CD4-positive, alpha-beta T cell (primary cell): Measurements from ENCODE around the gene CPTP. TPM values are rescaled to one million over a fixed set of nuclear protein-coding genes. Genes with fewer than 3 reads are reported as not detected.

Experiments
- ATAC-seq: fragments of 200-7000 bp; cut with Tn5 transposase; one replicate; pipeline ENCODE4 v1.10.0; 2022; ENCODE audit warnings: mild to moderate bottlenecking; ENCODE audit not compliant: poor library complexity
- CTCF ChIA-PET: fragments of 350-600 bp; sonication (Branson Sonifier 250); formaldehyde crosslinking; loops from one replicate; lab custom pipeline; 2021; ENCODE audit warnings: antibody characterized with exemption, inconsistent platforms; lab: Charles Lee
- POLR2A ChIA-PET: fragments of 350-600 bp; sonication (Branson Sonifier 250); formaldehyde crosslinking; loops from one replicate; lab custom pipeline; 2021; ENCODE audit warnings: antibody characterized with exemption, inconsistent platforms; lab: Charles Lee
- DNase-seq, 14 experiments: peaks; one replicate each; pipeline ENCODE4 v3.0.0-alpha.2; 2013 to 2020; ENCODE audit warnings: mixed read lengths in 2 of 14
- H3K27ac ChIP-seq, 2 donors: one replicate each; pipeline versions ENCODE4 v1.5.1 to v1.7.0; 2013; ENCODE audit warnings: low read length in 2 of 2, low read depth in 1 of 2, mild to moderate bottlenecking in 1 of 2
- H3K27me3 ChIP-seq, 2 experiments: 1 replicate in 1 of 2; 2 replicates in 1 of 2; pipeline versions ENCODE4 v1.6.1 to v1.7.0; 2013; ENCODE audit warnings: low read length in 2 of 2, control low read depth in 1 of 2, mild to moderate bottlenecking in 1 of 2, moderate library complexity in 1 of 2; ENCODE audit not compliant: insufficient read depth in 2 of 2, control insufficient read depth in 1 of 2
- H3K36me3 ChIP-seq: one replicate; pipeline ENCODE4 v1.6.1; 2013; ENCODE audit warnings: low read length, control low read depth; ENCODE audit not compliant: insufficient read depth
- H3K4me1 ChIP-seq: one replicate; pipeline ENCODE4 v1.6.1; 2013; ENCODE audit warnings: low read length, control low read depth; ENCODE audit not compliant: insufficient read depth
- H3K4me3 ChIP-seq: one replicate; pipeline ENCODE4 v1.5.1; 2013; ENCODE audit warnings: mild to moderate bottlenecking, low read length, moderate library complexity
- H3K9me3 ChIP-seq, 2 experiments: 1 replicate in 1 of 2; 2 replicates in 1 of 2; pipeline versions ENCODE4 v1.6.1 to v1.7.0; 2013; ENCODE audit warnings: low read length in 2 of 2, mild to moderate bottlenecking in 2 of 2, control low read depth in 1 of 2, moderate library complexity in 1 of 2; ENCODE audit not compliant: control insufficient read depth in 1 of 2, insufficient read depth in 1 of 2
- H3K27ac Mint-ChIP-seq: one replicate; pipeline ENCODE4 v1.8.0; 2020; ENCODE audit warnings: mixed read lengths
- H3K27me3 Mint-ChIP-seq: one replicate; pipeline ENCODE4 v1.8.0; 2021; ENCODE audit warnings: mixed read lengths
- H3K36me3 Mint-ChIP-seq: one replicate; pipeline ENCODE4 v1.8.0; 2021; ENCODE audit warnings: low read depth, mixed read lengths
- H3K4me1 Mint-ChIP-seq: one replicate; pipeline ENCODE4 v1.8.0; 2021; ENCODE audit warnings: low read depth, mixed read lengths
- H3K4me3 Mint-ChIP-seq: one replicate; pipeline ENCODE4 v1.8.0; 2020; ENCODE audit warnings: mild to moderate bottlenecking, mixed read lengths
- H3K9me3 Mint-ChIP-seq: one replicate; pipeline ENCODE4 v1.8.0; 2020; ENCODE audit warnings: mixed read lengths
- CTCF ChIP-seq: fragments of 200-600 bp; IDR thresholded peaks from one replicate; pipeline ENCODE4 v1.8.0; 2022; ENCODE audit warnings: antibody characterized with exemption, mild to moderate bottlenecking
- intact Hi-C, 2 experiments: fragments of 100-400 bp; cut with DNase I in 1 of 2; cut with micrococcal nuclease in 1 of 2; formaldehyde crosslinking; loops; one replicate each; pipeline versions ENCODE4 v1.15.1 to v1.9.0; 2023 to 2025; cut with DNase I, micrococcal nuclease
- total RNA-seq, 174 experiments: library from RNA in 2 of 174; stranded (reverse) in 2 of 174; gene quantifications; one replicate each; pipeline ENCODE4 v1.2.3 and lab custom pipeline; 2021 to 2026

Gene CPTP
- total RNA-seq, 2 experiments from 2014 or later = 11.6 to 12.9 TPM

GRCh38 chr1:1302006-1302430, 22.6 kb upstream of the CPTP start:
- Mint-ChIP-seq H3K9me3 (no peaks in the 10 kb centered on the region), H3K36me3 (peaks cover 6% of the 10 kb centered on the region), H3K4me3 (no peak overlapping the region), H3K27ac (no peak overlapping the region), H3K27me3 (no peaks in the 10 kb centered on the region), H3K4me1 (peaks cover 20% of the 10 kb centered on the region)
- DNase-seq = peak in 1 of 14 experiments; percentile 18
- intact Hi-C loops = loop anchor here (10.0 kb wide), 2 partner anchors 73 to 267 kb away; partner anchors contain the start of gene AURKAIP1 (in 1 of the 2)
- Histone ChIP-seq H3K27ac (no peak overlapping the region), H3K9me3 (no peaks in the 10 kb centered on the region), H3K4me1 (peaks cover 28% of the 10 kb centered on the region), H3K27me3 (no peaks in the 10 kb centered on the region), H3K36me3 (no peaks in the 10 kb centered on the region), H3K4me3 (no peak overlapping the region)
- peak; percentile 23 for TF ChIP-seq CTCF
- POLR2A ChIA-PET = no interaction called here
- no peak for ATAC-seq
- CTCF ChIA-PET = no interaction called here

- H3K27me3 Mint-ChIP-seq = no peaks in the 10 kb centered on the region
Observed at GRCh38 chr1:1302951-1303509, 21.6 kb upstream of the CPTP start.

DNA sequence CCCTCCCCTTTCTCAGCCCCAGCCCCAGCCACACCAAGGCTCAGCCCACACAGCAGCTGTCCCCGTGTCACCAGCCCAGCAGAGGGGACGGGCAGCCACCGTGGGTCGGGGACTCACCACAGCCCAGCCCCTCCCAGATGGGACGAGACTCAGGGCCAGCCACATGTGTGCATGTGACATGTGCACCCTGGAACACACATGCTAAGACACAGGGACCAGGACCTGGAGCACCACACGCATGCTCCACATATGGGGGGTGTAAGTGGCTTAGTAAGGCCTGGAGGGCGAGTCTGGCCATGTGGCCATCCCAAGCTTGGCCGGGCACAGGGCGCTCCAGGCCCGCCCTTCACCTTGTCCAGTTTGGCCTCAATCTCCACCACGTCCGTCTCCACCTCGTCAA, 20.9 kb upstream of the CPTP start:
- H3K4me3 ChIP-seq = no peak overlapping the region
- H3K36me3 ChIP-seq = no peaks in the 10 kb centered on the region
- H3K4me1 Mint-ChIP-seq = peaks cover 21% of the 10 kb centered on the region
- POLR2A ChIA-PET = no interaction called here
- no peak for DNase-seq
- peak overlapping the region; percentile 25 for H3K4me3 Mint-ChIP-seq
- H3K27ac Mint-ChIP-seq = no peak overlapping the region
- H3K9me3 Mint-ChIP-seq = no peaks in the 10 kb centered on the region
- CTCF ChIA-PET = no interaction called here
- H3K4me1 ChIP-seq = peaks cover 32% of the 10 kb centered on the region
- no peak for ATAC-seq
- no peaks in the 10 kb centered on the region for H3K27me3 Mint-ChIP-seq
- H3K36me3 Mint-ChIP-seq = peaks cover 13% of the 10 kb centered on the region
- no peak overlapping the region for H3K27ac ChIP-seq
- no peak for TF ChIP-seq CTCF
- intact Hi-C loops = loop anchor here (2.0 to 10.0 kb wide), 3 partner anchors 69 to 269 kb away; partner anchors contain the start of gene AURKAIP1 (in 1 of the 2)
- H3K27me3 ChIP-seq = no peaks in the 10 kb centered on the region
- no peaks in the 10 kb centered on the region for H3K9me3 ChIP-seq

More at GRCh38 chr1:1302951-1303509, 21.6 kb upstream of the CPTP start:
- Mint-ChIP-seq H3K36me3 (peaks cover 7% of the 10 kb centered on the region), H3K4me3 (no peak overlapping the region), H3K27ac (no peak overlapping the region), H3K9me3 (no peaks in the 10 kb centered on the region), H3K4me1 (peaks cover 21% of the 10 kb centered on the region)
- Histone ChIP-seq H3K9me3 (no peaks in the 10 kb centered on the region), H3K4me3 (no peak overlapping the region), H3K27me3 (no peaks in the 10 kb centered on the region), H3K27ac (no peak overlapping the region), H3K4me1 (peaks cover 32% of the 10 kb centered on the region), H3K36me3 (no peaks in the 10 kb centered on the region)
- CTCF ChIA-PET = no interaction called here
- POLR2A ChIA-PET = no interaction called here
- no peak for TF ChIP-seq CTCF
- no peak for ATAC-seq
- no peak for DNase-seq
- intact Hi-C loops = loop anchor here (10.0 kb wide), 2 partner anchors 72 to 268 kb away; partner anchors contain the start of gene AURKAIP1 (in 1 of the 2)
